Breast epithelium (tissue), 4 donors: ENCODE results near the gene PDE10A. TPM values are rescaled to one million over a fixed set of nuclear protein-coding genes. Genes with fewer than 3 reads are reported as not detected.
"Not testable (repeated sequence)": the region's sequence is repeated elsewhere in the genome, so short reads cannot be mapped to it uniquely, and the experiment has no call there.

Experiments used
- DNase-seq, 2 donors: peaks; one replicate each; pipeline ENCODE4 v3.0.0-alpha.2; 2019; ENCODE audit warnings: low spot score in 2 of 2
- H3K27ac ChIP-seq, 2 donors: fragments of 200-600 bp; sonication (generic) in 1 of 2; one replicate each; pipeline ENCODE4 v1.5.1; 2016 to 2019; ENCODE audit warnings: mild to moderate bottlenecking in 1 of 2
- H3K27me3 ChIP-seq, 2 donors: fragments of 200-600 bp; sonication (generic) in 1 of 2; one replicate each; pipeline versions ENCODE4 v1.5.1 to v1.6.0; 2017 to 2019; ENCODE audit warnings: control low read depth in 1 of 2, mild to moderate bottlenecking in 1 of 2
- H3K36me3 ChIP-seq: fragments of 200-600 bp; one replicate; pipeline ENCODE4 v1.5.1; 2019
- H3K4me1 ChIP-seq, 2 donors: fragments of 200-600 bp; sonication (generic); one replicate each; pipeline ENCODE4 v1.5.1; 2016 to 2019; ENCODE audit warnings: control low read depth in 1 of 2
- H3K4me3 ChIP-seq, 3 donors: fragments of 200-600 bp; sonication (generic); 1 replicate in 2 of 3; 2 replicates in 1 of 3; pipeline ENCODE4 v1.5.1; 2016 to 2019; ENCODE audit warnings: mild to moderate bottlenecking in 3 of 3, moderate library complexity in 2 of 3
- H3K9me3 ChIP-seq, 2 donors: fragments of 200-600 bp; sonication (generic) in 1 of 2; one replicate each; pipeline ENCODE4 v1.5.1; 2016 to 2019; ENCODE audit warnings: control low read depth in 1 of 2
- CTCF ChIP-seq, 3 donors: fragments of 450-650 bp; IDR thresholded peaks; one replicate each; pipeline ENCODE4 v1.5.1; 2016 to 2017; ENCODE audit warnings: antibody characterized with exemption in 3 of 3, mild to moderate bottlenecking in 3 of 3, moderate library complexity in 3 of 3
- POLR2A ChIP-seq: fragments of 450-650 bp; IDR thresholded peaks from one replicate; pipeline ENCODE4 v1.6.1; 2016; ENCODE audit warnings: antibody characterized with exemption, mild to moderate bottlenecking, moderate library complexity
- POLR2AphosphoS5 ChIP-seq, 3 donors: sonication (generic); formaldehyde crosslinking; IDR thresholded peaks; one replicate each; pipeline ENCODE4 v1.6.1; 2017; ENCODE audit warnings: antibody characterized with exemption in 3 of 3
- intact Hi-C: fragments of 100-400 bp; cut with DNase I; formaldehyde crosslinking; loops from one replicate; pipeline ENCODE4 v1.15.1; 2023; ENCODE audit warnings: low total_unique reads
- total RNA-seq, 3 donors: library from RNA; depleted of rRNA; stranded (reverse); fragments of >200 nt; gene quantifications; one replicate each; pipeline ENCODE4 v1.1.0, GENCODE V29; 2016

Gene PDE10A
- total RNA-seq, 3 donors from 2014 or later = 2.7 to 22.0 (median 12.6) TPM

DNA sequence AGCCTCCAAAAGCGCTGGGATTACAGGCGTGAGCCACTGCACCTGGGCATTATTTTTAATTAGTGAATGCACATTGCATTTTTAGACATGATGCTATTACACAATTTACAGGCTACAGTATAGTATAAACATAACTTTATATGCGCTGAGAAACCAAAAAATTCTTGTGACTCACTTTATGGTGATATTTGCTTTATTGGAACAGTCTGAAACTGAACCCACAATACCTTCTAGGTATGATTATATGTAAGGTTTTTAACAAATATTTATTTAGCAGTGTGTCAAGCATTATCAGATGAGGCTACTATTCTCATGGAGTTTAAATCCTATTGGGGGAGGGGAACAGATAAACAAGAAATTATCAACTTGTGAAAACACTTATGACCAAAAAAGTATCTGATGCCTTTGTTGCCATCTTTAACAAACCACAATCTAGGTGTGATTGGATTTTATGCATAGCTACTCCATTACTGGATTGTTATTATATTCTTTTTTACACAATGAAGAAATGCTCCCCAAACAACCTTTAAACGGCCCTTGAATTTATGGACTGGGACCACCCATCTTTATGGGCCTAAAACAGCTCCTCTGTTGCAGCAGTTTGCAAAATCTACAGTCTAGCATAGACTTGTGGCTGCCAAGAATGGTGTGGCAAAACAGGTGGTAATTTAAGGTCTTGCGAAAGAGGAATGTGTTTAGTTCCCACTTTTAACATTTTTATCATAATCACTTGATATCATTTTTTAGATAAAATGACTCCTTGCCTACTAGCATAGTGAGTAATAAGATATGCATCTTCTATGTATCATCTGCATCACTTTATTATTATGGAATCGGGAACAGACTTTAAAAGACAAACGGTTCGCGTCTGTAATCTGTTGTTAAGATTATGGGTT, 194.5 kb downstream of the PDE10A start:
- peaks cover 3 to 10% of the 10 kb centered on the region in 2 donors for H3K9me3 ChIP-seq
- no peak overlapping the region for H3K27ac ChIP-seq
- H3K27me3 ChIP-seq = no peaks in the 10 kb centered on the region
- H3K36me3 ChIP-seq = no peaks in the 10 kb centered on the region
- intact Hi-C loops = loop anchor here (5.0 kb wide), 1 partner anchor 64 kb away; no protein-coding TSS in a partner anchor
- no peak for DNase-seq
- H3K4me1 ChIP-seq = no peaks in the 10 kb centered on the region
- TF ChIP-seq CTCF (IDR thresholded peaks at IDR 0.05) (no peak), POLR2A (no peak), POLR2AphosphoS5 (IDR thresholded peaks at IDR 0.05) (no peak)
- H3K4me3 ChIP-seq = no peak overlapping the region

- intact Hi-C loops, H3K27me3 ChIP-seq, DNase-seq: not testable (repeated sequence)
Measured at GRCh38 chr6:165463499-165463898, 199.5 kb downstream of the PDE10A start.

GRCh38 chr6:165459605-165460301, 203.3 kb downstream of the PDE10A start:
- H3K4me1 ChIP-seq, H3K36me3 ChIP-seq, H3K27ac ChIP-seq, intact Hi-C loops, H3K27me3 ChIP-seq, DNase-seq: not testable (repeated sequence)
- Histone ChIP-seq H3K4me3 (peak overlapping the region in 1 of 3 donors; percentile 43), H3K9me3 (peaks cover 9 to 21% of the 10 kb centered on the region in 2 donors)

More at GRCh38 chr6:165463499-165463898, 199.5 kb downstream of the PDE10A start:
- H3K36me3 ChIP-seq, H3K4me1 ChIP-seq, H3K27ac ChIP-seq, H3K4me3 ChIP-seq: not testable (repeated sequence)
- peaks cover 9 to 21% of the 10 kb centered on the region in 2 donors for H3K9me3 ChIP-seq

DNA sequence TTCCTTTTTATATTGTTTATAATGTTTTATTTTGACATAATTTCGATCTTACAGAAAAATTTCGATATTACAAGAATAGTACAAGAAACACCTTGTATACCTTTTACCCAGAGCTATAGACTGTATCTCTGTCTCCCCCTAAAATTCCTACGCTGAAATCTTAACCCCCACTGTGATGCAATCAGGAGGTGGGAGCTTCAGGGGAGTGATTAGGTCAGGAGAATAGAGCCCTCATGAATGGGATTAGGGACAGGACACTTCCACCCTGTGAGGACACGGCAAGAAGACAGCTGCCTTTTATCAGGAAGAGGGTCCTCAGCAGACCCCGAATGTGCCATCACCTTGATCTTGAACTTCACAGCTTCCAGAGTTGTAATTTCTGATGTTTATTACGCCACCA, 204.9 kb downstream of the PDE10A start:
- Histone ChIP-seq H3K27ac (no peak overlapping the region), H3K4me3 (no peak overlapping the region), H3K4me1 (no peaks in the 10 kb centered on the region), H3K36me3 (no peaks in the 10 kb centered on the region), H3K27me3 (no peaks in the 10 kb centered on the region), H3K9me3 (peaks cover 2 to 7% of the 10 kb centered on the region in 2 donors)
- DNase-seq = no peak
- TF ChIP-seq POLR2A (no peak), POLR2AphosphoS5 (IDR thresholded peaks at IDR 0.05) (no peak), CTCF (IDR thresholded peaks at IDR 0.05) (no peak)
- intact Hi-C loops = no loop called here

DNA sequence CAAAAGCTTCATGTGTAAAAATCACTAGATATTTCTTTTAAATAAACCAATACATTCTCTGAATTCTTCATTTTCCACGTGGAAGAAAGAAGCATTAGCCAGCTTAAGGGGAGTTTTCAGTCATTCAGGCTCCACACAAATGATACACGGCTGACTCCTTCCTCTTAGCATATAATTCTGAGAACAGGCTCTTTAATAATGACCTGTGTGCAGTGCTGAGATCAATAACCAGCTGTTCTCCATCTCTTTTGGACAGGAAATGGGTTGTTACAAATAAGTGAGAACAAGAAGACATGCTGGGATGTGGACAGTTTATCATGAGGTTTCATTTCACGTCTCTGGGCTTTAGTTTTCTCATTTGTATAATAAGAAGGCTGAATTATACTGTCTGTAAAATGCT, 206.8 kb downstream of the PDE10A start:
- intact Hi-C loops = no loop called here
- no peak for DNase-seq
- Histone ChIP-seq H3K36me3 (no peaks in the 10 kb centered on the region), H3K27me3 (no peaks in the 10 kb centered on the region), H3K4me3 (no peak overlapping the region), H3K27ac (no peak overlapping the region), H3K9me3 (no peaks in the 10 kb centered on the region), H3K4me1 (no peaks in the 10 kb centered on the region)
- TF ChIP-seq POLR2AphosphoS5 (IDR thresholded peaks at IDR 0.05) (no peak), CTCF (IDR thresholded peaks at IDR 0.05) (no peak), POLR2A (no peak)

GRCh38 chr6:165455488-165455887, 207.6 kb downstream of the PDE10A start:
- DNase-seq = no peak
- Histone ChIP-seq H3K36me3 (no peaks in the 10 kb centered on the region), H3K4me1 (no peaks in the 10 kb centered on the region), H3K4me3 (no peak overlapping the region), H3K27me3 (no peaks in the 10 kb centered on the region), H3K9me3 (no peaks in the 10 kb centered on the region), H3K27ac (no peak overlapping the region)
- TF ChIP-seq CTCF (IDR thresholded peaks at IDR 0.05) = no peak
- TF ChIP-seq POLR2A = no peak
- TF ChIP-seq POLR2AphosphoS5 (IDR thresholded peaks at IDR 0.05) = no peak
- intact Hi-C loops = no loop called here
